Measurements from ENCODE around the gene AFF2. TPM values are rescaled to one million over a fixed set of nuclear protein-coding genes. Genes with fewer than 3 reads are reported as not detected.

Gene AFF2
- total RNA-seq, 1 donor from 2014 or later = 5.2 TPM

DNA sequence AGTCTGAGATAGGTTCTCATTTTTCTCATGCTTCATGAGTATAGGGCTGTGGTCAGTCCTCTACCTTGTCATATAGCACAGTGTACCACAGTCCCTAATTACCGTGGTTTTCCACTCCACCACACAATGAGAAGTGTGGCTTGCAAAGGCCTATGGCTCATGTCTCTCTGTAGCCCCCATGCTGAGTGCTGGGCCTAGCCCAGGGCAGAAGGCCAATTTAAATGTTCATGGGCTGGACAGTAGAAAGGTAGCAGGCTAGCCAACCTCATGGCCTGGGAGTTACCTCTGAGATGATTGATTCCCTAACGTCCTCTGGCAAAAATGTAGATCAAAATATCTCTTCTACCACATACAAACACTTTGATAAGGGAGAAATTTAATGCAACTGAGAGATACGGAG is 222.5 kb downstream of the AFF2 start:
- intact Hi-C loops (cut with micrococcal nuclease) = no loop called here

DNA sequence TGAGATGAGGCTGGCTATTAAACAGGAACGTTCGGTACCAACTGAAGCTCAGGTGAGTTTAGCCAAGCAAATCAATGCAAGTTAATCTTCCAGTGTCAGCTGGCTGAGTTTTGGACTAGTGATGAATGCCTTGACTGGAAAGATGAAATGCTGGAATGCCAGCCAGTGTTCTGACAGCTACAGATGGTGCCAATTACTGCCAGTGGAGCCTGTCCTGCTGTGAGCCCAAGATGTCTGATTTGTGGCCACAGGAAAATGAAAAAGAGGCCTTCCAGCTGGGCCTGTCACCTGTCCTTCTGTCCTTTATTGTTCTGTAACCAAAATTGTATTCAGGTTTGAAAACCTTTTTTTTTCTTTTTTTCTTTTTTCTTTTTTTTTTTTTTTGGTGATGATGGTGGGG is 223.1 kb downstream of the AFF2 start:
- intact Hi-C loops (cut with micrococcal nuclease) = no loop called here

DNA sequence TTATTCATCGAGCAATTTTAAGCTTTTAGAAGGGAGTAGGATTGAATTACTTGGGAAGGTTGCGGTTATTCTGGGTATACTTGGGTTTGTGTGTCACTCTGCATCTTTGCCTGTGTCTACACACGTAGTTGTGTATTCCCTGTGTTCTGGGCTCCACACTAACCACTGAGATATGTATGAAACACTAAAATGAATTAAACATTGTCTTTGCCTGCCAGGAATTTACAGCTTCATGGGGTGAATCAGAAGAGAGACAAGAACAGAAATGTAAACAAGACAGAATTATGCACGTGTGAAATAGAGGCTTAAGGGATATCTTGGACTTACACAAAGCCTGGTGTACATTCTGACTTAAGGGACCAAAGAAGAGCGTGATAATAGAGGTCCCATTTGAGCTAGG is 228.5 kb downstream of the AFF2 start:
- intact Hi-C loops (cut with micrococcal nuclease) = no loop called here

DNA sequence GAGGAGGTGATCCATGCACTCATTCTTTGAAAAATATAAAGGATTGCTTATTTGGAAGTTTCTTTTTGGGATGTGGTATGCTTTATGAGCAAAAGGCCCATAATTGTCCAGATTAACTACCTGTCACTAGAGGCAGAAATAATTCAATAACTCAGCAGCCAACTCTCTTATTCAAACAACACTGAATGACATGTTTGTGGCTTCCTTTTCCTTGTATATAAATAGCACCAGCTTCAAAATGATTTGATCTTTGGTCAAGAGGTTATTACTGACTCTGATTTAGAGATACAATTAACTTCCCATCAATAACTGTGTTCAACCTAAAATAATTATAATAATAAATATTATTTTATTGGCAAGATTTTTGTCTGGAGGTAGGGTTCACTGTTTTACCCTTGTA is 232.3 kb downstream of the AFF2 start:
- intact Hi-C loops (cut with micrococcal nuclease) = no loop called here

DNA sequence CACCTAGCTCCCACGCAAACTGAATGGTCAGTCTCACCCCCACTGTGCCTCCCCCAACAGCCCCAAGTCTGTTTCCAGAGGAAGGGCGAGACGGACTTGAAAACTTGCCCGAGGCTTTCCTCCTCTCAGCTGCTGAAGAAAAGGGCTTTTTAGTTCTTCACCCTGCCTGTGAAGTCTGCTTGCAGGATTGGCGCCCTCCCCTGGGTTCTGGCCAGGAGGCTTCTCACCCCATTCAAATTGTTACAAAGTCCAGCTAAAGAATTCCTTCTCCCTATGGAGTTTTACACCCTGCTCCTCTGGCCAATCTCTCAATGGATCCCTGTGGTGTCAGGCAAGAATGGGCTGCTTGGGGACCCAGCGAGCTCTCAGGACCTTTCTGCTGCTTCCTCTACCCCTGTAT is 241.0 kb downstream of the AFF2 start:
- intact Hi-C loops (cut with micrococcal nuclease) = no loop called here

DNA sequence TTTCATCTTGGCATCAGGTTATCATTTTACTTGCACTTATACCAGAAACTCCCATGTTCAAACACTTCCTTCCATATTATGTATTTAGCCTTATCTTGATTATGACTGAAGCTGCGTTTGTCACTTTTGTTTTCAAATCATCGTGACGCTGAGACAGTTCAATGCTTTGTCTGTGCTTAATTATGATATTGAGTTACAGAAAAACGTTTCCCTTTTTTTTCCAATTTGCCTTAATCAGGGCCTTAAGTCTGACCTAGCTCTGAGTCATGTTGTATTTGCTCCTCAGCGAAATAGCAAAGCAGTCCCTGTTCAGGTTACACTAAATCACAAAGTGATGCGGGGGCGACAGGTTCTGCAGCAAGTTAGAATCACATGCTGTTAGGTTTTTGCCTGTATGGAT is 254.7 kb downstream of the AFF2 start:
- intact Hi-C loops (cut with micrococcal nuclease) = no loop called here

DNA sequence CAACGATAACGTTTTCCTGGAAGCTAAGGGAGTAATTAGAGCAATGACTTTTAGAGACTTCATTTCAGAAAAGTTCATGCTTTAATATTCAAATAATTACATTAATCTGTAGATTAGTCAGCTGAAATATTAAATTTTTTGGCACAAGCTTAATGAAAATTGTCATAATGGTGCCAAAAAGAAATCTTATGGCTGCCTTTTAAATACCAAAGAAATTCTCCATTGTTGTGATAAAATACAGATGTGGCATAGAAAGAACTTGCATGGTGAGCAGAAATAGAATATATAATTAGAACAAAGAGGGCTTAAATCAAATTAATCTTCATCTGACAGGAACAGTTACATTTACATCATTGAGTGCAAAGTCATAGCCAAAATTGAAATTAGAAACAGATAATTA is 263.5 kb downstream of the AFF2 start:
- intact Hi-C loops (cut with micrococcal nuclease) = no loop called here

DNA sequence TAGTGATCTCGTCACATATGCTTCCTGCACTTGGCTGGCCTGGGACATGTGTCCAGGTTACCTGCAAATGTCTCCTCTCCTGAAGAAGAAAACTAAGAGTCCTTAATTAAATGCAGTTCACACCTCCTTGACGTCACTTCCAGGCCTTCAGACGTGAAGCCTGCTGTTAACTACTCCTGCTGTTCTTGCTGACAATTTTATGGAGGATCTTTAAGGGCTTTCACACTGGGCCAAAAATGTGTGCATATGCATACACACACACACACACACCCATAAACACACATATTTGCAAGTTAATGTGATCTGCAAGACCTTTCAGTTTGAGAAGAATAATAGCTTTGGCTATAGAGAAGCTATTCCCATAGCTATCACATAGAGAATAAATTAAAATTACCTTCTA is 267.9 kb downstream of the AFF2 start:
- intact Hi-C loops (cut with micrococcal nuclease) = no loop called here

DNA sequence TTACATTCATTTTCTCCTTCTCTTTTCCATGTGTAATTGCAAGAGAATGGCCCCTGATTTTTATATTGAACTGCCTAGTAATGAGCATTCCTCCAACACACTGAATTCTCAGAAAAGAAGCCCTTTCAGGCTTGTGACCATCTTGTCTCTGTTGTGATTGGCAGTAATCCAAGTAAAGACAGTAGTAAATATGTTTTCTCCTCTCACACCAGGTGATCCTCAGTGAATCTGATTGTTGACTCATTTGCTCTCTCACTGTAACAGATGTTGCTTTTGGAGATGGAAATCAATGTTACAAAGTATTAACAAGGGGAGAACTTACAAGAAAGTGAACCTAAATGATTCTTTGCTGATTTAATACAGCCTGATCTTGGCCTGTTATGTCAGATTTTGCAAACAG is 271.0 kb downstream of the AFF2 start:
- intact Hi-C loops (cut with micrococcal nuclease) = no loop called here

DNA sequence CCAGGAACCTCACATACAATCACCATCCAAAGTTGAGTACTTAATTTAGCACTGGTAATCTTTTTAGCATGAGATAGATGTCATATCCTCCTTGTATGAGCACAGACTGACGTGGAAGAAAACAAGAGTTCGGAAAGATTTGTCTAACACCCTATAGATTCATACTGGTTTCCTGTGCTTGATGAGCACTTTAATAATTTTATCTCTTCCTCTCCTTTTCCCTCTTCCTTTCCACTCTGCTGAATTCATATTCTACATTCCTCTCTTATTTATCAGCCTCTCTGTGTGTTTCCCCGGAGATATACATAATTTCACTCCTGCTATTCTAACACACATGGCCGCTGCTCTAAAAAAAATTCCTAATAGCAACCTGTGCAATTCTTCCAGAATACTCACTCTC is 273.9 kb downstream of the AFF2 start:
- intact Hi-C loops (cut with micrococcal nuclease) = no loop called here

DNA sequence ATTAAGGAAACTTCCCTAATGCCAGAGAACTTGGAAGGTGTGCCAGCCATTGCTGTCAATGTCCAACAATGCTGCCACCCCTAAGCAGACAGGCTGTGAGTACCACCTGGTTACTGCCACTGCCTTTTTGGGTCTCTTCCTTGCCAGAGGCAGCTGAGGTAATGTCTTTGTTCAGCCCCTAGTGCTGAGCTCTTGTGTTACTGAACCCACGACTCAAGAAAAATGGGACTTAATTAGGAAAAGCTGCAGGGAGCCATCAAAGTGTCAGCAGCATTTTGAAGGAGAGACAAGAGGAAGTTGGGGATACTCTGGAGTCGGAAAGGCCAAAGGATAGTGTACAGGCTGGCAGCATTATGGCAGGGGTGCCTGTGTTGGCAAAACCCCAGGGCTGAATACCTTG is 283.7 kb downstream of the AFF2 start:
- intact Hi-C loops (cut with micrococcal nuclease) = no loop called here

DNA sequence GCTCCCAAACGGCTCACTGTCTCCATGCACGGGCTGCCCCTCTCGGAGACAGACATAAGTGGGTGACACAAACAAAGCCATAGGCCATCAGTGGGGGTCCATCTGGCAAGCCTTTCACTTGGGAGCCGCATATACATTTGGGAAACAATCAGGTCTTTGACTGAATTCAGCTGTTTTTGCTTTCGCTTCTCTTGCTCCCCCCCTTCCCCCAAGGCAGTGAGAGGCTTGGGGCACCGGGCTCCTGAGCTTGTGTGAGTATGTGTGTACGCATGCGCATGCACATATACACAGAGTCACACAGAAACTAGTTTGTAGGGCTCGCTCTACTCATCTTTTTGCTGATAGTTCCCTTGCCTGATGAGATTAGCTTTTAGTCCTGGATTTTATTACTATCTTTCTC is 284.4 kb downstream of the AFF2 start:
- intact Hi-C loops (cut with micrococcal nuclease) = no loop called here

DNA sequence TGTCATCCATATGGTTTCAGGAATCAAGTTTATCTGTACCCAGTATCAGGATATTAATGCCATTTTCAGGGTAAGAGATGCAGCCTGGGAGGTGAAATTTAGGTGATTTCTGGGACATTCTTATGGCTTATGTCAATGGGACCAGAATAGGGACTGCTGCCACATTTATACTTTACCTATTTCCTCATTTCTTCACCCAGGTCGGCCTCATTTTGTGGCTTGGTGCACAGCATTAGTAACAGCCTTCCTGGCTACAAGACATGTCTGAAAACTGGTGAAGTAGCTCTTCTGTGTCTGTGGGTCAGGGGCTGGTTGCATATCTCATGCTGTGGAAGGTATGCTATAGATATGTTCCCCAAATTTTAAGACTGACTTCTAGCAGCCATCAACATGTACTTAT is 284.8 kb downstream of the AFF2 start:
- intact Hi-C loops (cut with micrococcal nuclease) = no loop called here

DNA sequence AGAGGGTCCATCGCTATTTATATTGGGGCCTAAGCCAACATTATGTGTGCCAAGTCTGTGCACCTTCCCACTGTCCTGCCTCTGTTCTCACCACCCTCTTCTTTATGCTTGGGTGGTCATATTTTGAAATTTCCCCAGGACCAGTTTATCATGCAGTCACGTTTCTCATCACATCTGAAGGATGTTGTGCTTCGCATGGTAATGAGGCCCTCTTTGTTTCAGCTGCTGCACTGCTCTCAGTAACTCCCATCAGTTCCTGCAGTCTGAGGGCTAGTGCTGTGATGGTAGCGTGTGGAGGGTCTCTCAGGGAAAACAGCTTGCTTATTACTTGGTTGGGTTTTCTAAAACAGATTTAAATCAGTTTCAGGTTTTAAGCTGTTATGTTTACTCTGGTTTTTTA is 288.0 kb downstream of the AFF2 start:
- intact Hi-C loops (cut with micrococcal nuclease) = no loop called here

DNA sequence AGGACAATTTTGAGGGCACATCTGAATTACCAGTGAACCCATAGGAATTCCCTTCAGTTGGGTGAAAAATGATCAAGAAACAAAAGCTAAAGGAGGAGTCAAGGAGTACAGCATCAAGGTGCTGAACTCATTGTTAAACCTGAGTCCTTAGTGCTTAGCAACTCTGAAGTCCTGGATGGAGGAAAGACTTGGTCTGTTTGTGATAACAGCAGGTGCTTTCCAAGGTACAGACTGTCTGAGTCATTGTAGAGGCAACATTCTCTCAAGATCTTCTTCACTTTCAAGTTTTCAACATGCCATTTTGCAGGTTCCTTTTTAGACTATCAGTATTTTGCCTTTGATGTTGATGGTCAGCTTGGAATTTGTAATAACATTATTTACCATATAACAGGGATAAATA is 293.9 kb downstream of the AFF2 start:
- intact Hi-C loops (cut with micrococcal nuclease) = no loop called here

DNA sequence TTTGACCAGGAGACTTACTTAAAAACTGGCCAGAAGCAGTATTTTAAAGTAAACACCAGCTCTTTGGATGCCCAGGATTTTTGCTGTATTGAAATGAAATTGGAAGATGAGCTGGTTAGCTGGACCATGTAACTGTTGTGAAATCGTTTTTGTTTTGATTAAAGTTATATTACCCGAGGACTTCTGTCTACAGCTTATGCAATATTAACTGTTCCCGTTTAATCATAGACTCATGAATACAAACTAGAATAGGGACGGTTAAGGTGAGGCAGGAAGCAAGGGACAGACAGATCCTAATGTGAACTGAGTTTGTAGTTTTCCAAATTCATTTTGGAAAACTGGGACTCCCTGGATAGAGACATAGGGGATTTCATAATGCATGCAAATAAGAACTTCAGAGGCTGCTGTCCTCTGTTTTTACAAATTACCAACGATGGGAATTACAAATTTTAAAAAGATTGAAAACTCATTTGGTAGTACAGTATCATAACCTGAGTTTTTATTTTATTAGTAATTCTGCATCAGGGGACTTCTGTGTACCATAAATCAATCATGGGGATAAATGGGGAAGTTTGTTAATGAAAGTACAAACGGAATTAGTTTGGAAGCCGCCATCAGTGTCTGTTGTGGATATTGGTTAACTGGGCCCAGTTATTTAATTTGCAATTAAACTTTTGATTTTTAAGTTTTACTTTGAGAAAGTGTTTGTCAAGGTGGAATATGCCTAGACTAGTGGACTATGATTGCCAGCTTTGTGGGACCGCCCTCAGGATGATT is 304.4 kb downstream of the AFF2 start:
- intact Hi-C loops (cut with micrococcal nuclease) = no loop called here

DNA sequence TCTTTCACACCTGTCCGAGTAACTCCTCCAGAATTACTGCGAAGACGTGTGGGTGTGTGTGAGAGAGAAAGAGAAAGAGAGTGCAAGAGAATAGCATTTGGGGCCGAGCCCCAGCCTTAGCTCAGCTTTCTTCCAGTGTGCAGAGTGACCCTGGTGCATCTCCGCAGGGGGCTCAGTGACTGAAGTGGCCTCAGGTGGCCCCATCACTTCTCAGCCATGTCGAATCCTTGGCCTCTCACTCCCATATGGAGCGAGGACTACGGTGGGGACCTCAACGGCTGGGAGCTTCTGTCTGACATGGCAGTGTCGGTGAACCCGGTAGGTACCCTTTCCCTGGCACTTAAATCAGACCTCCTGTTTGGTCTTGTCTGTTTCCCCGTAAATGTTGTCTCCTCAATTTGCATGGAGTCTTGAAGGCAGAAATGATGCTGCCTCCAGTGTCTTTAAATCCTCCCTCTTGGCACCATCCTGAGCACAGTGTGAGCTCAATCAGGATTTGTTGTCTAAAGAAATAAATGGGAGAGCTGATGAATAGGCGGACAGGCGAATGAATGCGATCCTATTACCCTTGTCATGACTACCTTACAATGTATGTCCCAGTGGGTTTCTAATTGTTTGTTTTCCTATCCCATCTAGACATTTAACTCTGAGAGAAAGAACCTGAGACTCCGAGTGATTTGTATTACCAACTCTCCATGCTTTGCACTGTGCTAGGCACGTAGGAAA is 305.9 kb downstream of the AFF2 start:
- intact Hi-C loops (cut with micrococcal nuclease) = no loop called here

DNA sequence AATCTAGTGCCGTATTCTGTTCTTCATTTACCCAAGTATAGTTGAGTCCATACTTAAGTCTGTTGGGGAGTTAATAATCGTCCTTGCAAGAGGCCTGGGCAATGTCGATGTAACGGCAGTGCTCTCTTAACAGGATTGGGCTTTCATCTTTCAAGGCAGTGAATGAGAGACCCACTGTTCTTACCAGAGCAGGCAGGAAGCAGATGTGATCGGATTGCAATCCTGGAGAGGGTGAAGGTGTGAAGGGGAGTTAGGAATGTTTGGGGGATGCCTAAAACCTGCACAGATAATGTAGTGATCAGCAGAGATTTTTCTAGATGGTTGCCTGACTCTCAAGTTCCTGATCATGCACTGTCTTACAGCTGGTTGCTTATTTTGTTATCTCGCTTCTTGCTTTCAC is 308.4 kb downstream of the AFF2 start:
- intact Hi-C loops (cut with micrococcal nuclease) = no loop called here

DNA sequence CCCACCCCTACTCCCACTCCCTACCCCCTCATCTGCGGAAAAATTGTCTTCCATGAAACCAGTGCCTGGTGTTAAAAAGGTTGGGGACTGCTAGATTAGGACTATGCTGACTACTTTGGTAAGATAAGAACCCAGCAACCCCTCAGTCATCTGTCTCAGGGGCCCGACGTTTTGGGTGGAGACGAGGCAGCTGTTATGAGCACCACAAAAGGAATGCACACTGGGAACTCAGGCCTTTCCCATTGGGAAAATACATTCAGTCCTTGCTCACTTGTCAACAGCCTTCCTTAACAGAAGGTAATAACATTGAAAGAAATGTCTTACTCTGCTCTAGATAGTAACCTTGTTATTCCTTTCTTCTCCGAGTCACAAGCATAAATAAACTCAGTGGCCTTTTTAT is 310.8 kb downstream of the AFF2 start:
- intact Hi-C loops (cut with micrococcal nuclease) = no loop called here

DNA sequence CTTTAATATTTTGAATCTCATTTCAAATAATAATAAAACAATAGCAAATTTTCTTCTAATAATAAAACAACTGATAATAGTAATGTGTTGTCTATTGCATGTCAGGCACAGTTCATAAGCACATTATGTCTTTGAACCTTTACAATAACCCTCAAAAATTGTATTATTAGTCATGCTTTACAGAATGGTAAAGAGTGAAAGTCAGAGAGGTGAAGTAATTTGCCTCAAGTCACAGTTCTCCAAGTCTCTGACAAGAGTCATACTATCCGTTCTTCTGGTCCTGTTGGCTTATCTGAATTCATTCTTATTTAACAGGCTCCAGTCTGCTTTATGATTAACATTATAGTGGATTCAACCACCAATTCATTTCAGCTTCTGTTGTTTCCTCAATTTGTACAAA is 313.0 kb downstream of the AFF2 start:
- intact Hi-C loops (cut with micrococcal nuclease) = no loop called here

DNA sequence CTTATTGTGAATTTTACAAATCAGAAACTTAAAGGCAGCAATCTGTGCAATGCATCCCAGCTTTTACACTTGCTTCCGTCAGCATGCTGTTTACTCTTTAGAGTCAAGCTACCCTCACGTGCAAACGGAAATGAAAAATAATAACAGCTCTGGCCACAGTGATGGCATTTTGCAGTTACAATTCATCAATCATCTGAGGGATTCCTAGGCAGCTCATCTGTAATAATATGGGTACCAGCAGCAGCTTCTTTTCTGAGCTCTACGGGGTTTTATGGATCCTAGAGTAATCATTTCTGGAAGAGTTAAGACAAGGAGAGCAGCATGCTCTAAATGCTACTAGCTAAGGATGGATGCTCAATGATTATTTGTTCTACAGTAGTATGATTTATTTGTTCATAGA is 313.6 kb downstream of the AFF2 start:
- intact Hi-C loops (cut with micrococcal nuclease) = no loop called here

DNA sequence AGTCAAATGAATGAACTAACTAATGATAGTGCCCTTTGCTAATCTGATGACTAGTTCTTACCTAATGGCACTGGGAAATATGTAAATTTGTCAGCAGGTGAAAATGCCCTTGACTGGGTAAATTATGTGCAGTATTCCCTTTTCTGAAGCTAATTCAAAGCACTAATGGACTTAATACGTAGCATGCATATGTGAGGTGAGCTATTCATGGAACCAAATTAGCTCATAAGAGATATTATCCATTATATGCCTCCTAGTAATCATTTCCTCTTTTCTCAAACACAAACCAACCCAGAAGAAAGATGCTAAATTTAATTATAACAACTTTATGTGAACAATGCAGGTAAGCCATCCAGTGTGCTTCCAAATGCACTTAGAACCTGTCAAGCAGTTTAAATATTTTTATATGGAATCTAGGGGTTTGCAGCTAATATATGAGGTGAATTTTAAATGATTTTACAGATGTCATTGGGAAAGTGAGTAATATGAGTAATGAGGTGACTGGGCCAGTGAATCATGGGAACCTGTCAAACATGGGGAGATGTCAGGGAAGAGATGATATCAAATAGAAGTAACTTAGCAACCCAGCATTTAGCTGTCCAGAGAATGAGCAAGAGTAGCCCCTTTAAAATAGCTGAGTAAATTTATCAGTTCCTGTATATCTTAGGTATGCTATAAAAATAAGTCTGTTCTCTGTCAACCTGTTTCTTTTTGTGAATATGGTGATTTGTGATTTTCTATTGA is 315.0 kb downstream of the AFF2 start:
- intact Hi-C loops (cut with micrococcal nuclease) = no loop called here
